ENCODE results near the gene SP110. TPM values are rescaled to one million over a fixed set of nuclear protein-coding genes. Genes with fewer than 3 reads are reported as not detected.
A peak's percentile ranks its signal among the peaks of the same experiment; 100 is the strongest.

Gene SP110
- total RNA-seq, 1 experiment from 2014 or later, result 11.9 TPM

DNA sequence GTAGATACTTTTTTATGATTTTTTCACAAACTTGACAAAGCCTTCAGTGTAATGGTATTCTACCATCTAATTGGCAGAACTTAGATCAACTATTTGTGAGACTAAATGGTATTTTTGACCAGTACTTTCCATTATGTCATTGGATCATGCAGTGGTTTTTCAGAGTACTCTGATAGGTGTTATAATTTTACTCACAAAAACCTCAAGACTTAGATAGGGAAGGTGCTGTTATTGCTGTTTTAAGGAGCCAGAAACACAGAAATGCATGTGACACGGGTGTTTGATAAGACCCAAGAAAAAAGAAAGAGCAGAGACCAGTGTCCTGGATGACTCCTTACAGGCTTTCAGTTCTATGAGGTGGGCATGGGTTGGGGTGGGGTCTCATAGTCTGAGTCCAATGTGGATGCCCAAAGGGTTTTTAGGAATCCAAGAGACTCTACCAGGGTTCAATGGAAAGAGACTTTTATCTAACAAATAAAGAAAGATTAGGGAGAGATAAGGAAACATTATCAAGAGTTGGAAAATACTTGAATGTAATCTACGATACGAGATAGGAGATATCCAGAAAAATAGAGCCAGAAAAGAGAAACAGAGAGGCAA, 37.0 kb upstream of the SP110 start:
- Mint-ChIP-seq H3K27me3 (ENCODE audit: insufficient read depth, unreplicated experiment) (no peaks in the 10 kb centered on the region), H3K9me3 (ENCODE audit: unreplicated experiment) (no peaks in the 10 kb centered on the region), H3K4me1 (ENCODE audit: insufficient read depth, unreplicated experiment) (no peaks in the 10 kb centered on the region), H3K36me3 (ENCODE audit: insufficient read depth, unreplicated experiment) (no peaks in the 10 kb centered on the region), H3K4me3 (ENCODE audit: unreplicated experiment) (no peak overlapping the region), H3K27ac (ENCODE audit: low read depth, unreplicated experiment) (no peak overlapping the region)
- ChIA-PET POLR2A (no interaction called here), CTCF (no interaction called here)
- no peak for TF ChIP-seq CTCF (IDR thresholded peaks at IDR 0.05; ENCODE audit: unreplicated experiment)
- no TSS peak for BruUV-seq (replicated peaks)
- intact Hi-C loops (cut with micrococcal nuclease), result no loop called here
- DNase-seq (ENCODE audit: unreplicated experiment), result no peak

DNA sequence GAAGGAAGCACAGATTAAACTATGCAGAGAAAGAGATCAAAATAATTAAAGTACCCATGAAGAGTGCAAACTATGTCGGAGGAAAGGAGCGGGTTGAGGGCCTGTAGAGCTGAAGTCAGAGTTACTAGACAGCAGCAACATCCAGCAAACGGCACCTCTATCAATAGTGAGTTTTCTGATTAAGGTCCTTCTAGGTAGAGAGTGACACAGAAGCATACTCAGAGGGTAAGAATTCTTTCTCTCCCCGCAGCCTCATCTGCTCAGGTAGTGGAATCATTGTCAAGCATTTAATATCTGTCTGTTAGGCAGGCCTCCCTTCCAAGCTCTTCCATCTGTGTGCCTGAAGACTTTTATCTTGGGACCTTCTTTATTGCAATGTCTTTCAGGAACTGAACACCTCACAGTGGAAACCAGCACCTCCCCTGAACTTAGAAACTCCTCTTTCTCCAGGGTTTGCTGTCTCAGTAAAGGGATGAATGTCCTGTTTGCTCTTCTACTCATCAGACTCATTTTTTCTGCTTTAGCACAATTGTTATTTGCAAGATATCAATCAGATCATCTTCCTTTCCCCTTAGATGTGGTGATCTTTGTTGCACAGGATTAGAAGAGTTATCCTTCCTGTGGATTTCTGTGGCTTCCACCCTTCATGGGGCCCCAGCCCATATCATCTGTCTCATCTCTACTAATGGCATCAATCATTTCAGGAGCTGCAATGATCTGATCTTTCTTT, 34.5 kb upstream of the SP110 start:
- no peak for TF ChIP-seq CTCF (IDR thresholded peaks at IDR 0.05; ENCODE audit: unreplicated experiment)
- H3K27me3 Mint-ChIP-seq (ENCODE audit: insufficient read depth, unreplicated experiment), result no peaks in the 10 kb centered on the region
- intact Hi-C loops (cut with micrococcal nuclease), result no loop called here
- no peak overlapping the region for H3K4me3 Mint-ChIP-seq (ENCODE audit: unreplicated experiment)
- no peaks in the 10 kb centered on the region for H3K36me3 Mint-ChIP-seq (ENCODE audit: insufficient read depth, unreplicated experiment)
- no peak overlapping the region for H3K27ac Mint-ChIP-seq (ENCODE audit: low read depth, unreplicated experiment)
- no TSS peak for BruUV-seq (replicated peaks)
- DNase-seq (ENCODE audit: unreplicated experiment), result no peak
- CTCF ChIA-PET, result no interaction called here
- POLR2A ChIA-PET, result no interaction called here
- H3K4me1 Mint-ChIP-seq (ENCODE audit: insufficient read depth, unreplicated experiment), result no peaks in the 10 kb centered on the region
- no peaks in the 10 kb centered on the region for H3K9me3 Mint-ChIP-seq (ENCODE audit: unreplicated experiment)

DNA sequence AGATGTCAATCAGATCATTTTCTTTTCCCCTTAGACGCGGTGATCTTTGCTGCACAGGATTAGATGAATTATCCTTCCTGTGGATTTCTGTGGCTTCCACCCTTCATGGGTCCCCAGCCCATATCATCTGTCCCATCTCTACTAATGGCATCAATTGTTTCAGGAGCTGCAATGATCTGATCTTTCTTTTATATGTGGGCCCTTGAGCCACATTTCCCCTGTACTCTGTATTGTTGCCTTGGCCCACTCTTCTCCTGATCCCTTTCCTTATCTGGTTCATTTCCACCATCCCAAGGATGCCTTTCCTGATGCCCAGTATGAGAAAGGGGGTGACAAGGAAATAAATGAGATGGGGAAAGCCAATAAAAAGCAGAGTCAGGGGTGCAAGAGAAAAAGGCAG, 30.4 kb upstream of the SP110 start:
- intact Hi-C loops (cut with micrococcal nuclease), result no loop called here
- Mint-ChIP-seq H3K36me3 (ENCODE audit: insufficient read depth, unreplicated experiment) (no peaks in the 10 kb centered on the region), H3K4me3 (ENCODE audit: unreplicated experiment) (no peak overlapping the region), H3K27me3 (ENCODE audit: insufficient read depth, unreplicated experiment) (no peaks in the 10 kb centered on the region), H3K4me1 (ENCODE audit: insufficient read depth, unreplicated experiment) (no peaks in the 10 kb centered on the region), H3K27ac (ENCODE audit: low read depth, unreplicated experiment) (no peak overlapping the region), H3K9me3 (ENCODE audit: unreplicated experiment) (no peaks in the 10 kb centered on the region)
- ChIA-PET CTCF (no interaction called here), POLR2A (no interaction called here)
- TF ChIP-seq CTCF (IDR thresholded peaks at IDR 0.05; ENCODE audit: unreplicated experiment), result no peak
- BruUV-seq (replicated peaks), result no TSS peak
- no peak for DNase-seq (ENCODE audit: unreplicated experiment)

GRCh38 chr2:230246206-230246605, 26.4 kb upstream of the SP110 start:
- H3K9me3 Mint-ChIP-seq (ENCODE audit: unreplicated experiment), result no peaks in the 10 kb centered on the region

More at GRCh38 chr2:230246206-230246605, 26.4 kb upstream of the SP110 start:
- Mint-ChIP-seq H3K4me1 (ENCODE audit: insufficient read depth, unreplicated experiment) (no peaks in the 10 kb centered on the region), H3K27ac (ENCODE audit: low read depth, unreplicated experiment) (no peak overlapping the region), H3K36me3 (ENCODE audit: insufficient read depth, unreplicated experiment) (no peaks in the 10 kb centered on the region), H3K27me3 (ENCODE audit: insufficient read depth, unreplicated experiment) (peaks cover 18% of the 10 kb centered on the region), H3K4me3 (ENCODE audit: unreplicated experiment) (no peak overlapping the region)
- ChIA-PET CTCF (no interaction called here), POLR2A (no interaction called here)
- no peak for TF ChIP-seq CTCF (IDR thresholded peaks at IDR 0.05; ENCODE audit: unreplicated experiment)
- no TSS peak for BruUV-seq (replicated peaks)
- intact Hi-C loops (cut with micrococcal nuclease), result no loop called here
- DNase-seq (ENCODE audit: unreplicated experiment), result peak; percentile 23

Data from MCF 10A (cell line).